SU-DHL-6 (cell line): ENCODE data around the gene SPCS2.

Experiments used
- H2AFZ ChIP-seq: fragments of 200-600 bp; sonication (generic); 2 replicates; pipeline ENCODE4 v1.6.1; 2014; ENCODE audit warnings: low read depth, mild to moderate bottlenecking, moderate library complexity, mixed read lengths, antibody characterized with exemption, low read length; ENCODE audit not compliant: severe bottlenecking
- H3F3A ChIP-seq: fragments of 200-600 bp; shearing (Covaris generic); 2 replicates; pipeline ENCODE4 v1.6.0; 2016; ENCODE audit warnings: antibody characterized with exemption, mild to moderate bottlenecking; ENCODE audit not compliant: insufficient read depth
- H3K27ac ChIP-seq: fragments of 200-600 bp; sonication (generic); 2 replicates; pipeline ENCODE4 v1.5.1; 2016; ENCODE audit warnings: low read depth, mild to moderate bottlenecking, low read length, moderate library complexity, mixed read lengths
- H3K27me3 ChIP-seq: fragments of 200-600 bp; sonication (generic), shearing (Covaris generic); 2 replicates; pipeline ENCODE4 v1.6.0; 2014; ENCODE audit warnings: mild to moderate bottlenecking, low read length
- H3K36me3 ChIP-seq: fragments of 200-600 bp; sonication (generic); 2 replicates; pipeline ENCODE4 v1.6.1; 2014; ENCODE audit warnings: mild to moderate bottlenecking, low read length, mixed read lengths
- H3K4me2 ChIP-seq: fragments of 300-600, 200-600 bp; shearing (Covaris generic), sonication (generic); 2 replicates; pipeline ENCODE4 v1.6.0; 2014; ENCODE audit warnings: low read length, low read depth, mild to moderate bottlenecking; ENCODE audit not compliant: poor library complexity, severe bottlenecking
- H3K4me3 ChIP-seq: fragments of 200-600 bp; sonication (generic); 2 replicates; pipeline ENCODE4 v1.5.1; 2014; ENCODE audit warnings: antibody characterized with exemption, low read length, mild to moderate bottlenecking, mixed read lengths; ENCODE audit not compliant: insufficient read depth, poor library complexity, severe bottlenecking
- H3K79me2 ChIP-seq: fragments of 200-600 bp; sonication (generic); 2 replicates; pipeline ENCODE4 v1.6.1; 2014; ENCODE audit warnings: mild to moderate bottlenecking, low read length, moderate library complexity; ENCODE audit not compliant: insufficient read depth
- H3K9ac ChIP-seq: fragments of 200-600 bp; sonication (generic); 2 replicates; pipeline ENCODE4 v1.7.0; 2014; ENCODE audit warnings: mild to moderate bottlenecking, low read length
- H3K9me2 ChIP-seq: fragments of 200-600 bp; sonication (generic); replicated peaks from 2 replicates; pipeline ENCODE4 v1.6.1; 2014; ENCODE audit warnings: low read length; ENCODE audit not compliant: insufficient read depth
- H3K9me3 ChIP-seq: fragments of 200-600 bp; sonication (generic); 2 replicates; pipeline ENCODE4 v1.6.1; 2014; ENCODE audit warnings: low read length, mixed read lengths; ENCODE audit not compliant: insufficient read depth
- H4K20me1 ChIP-seq: fragments of 200-600 bp; sonication (generic); 2 replicates; pipeline ENCODE4 v1.6.1; 2014; ENCODE audit warnings: low read depth, mild to moderate bottlenecking, antibody characterized with exemption, low read length, moderate library complexity, mixed read lengths
- EZH2phosphoT487 ChIP-seq: fragments of 200-600 bp; sonication (generic), shearing (Covaris generic); conservative IDR thresholded peaks from 2 replicates; pipeline ENCODE4 v1.6.1; 2018; ENCODE audit warnings: mild to moderate bottlenecking, antibody characterized with exemption, low read length, moderate library complexity, mixed read lengths
- TF ChIP-seq, protein P1 (sequence below): fragments of 200-600 bp; sonication (generic); IDR thresholded peaks from one replicate; pipeline ENCODE4 v1.5.1; 2017; ENCODE audit warnings: antibody characterized with exemption, mild to moderate bottlenecking, low read length, moderate library complexity; ENCODE audit not compliant: insufficient read depth, poor library complexity, severe bottlenecking

Gene SPCS2

DNA sequence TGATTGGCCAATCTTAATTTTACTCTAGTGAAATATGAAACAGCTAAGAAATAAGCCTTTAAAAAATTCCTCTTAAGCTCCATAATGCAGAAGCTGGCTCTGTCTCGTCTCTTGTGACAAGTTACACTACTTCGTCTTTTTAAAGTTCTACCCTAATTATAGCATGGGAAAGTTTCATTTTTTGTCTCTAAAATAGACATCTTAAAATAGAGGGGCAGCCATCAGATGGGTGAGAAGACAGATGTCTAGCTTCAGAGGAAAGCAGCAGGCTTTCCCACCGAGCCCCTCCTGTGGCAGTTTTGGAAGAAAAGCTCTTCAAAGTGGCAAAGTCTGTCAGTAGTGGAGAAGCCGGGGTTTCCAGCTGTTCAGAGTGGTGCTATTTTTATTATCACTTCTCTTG is 39.7 kb upstream of the SPCS2 start:
- no peaks in the 10 kb centered on the region for H3K9me2 ChIP-seq
- H3K27ac ChIP-seq, result no peak overlapping the region
- H3F3A ChIP-seq, result no peaks in the 10 kb centered on the region
- H4K20me1 ChIP-seq, result no peaks in the 10 kb centered on the region
- no peak overlapping the region for H3K4me3 ChIP-seq
- H3K9me3 ChIP-seq, result no peaks in the 10 kb centered on the region
- H3K9ac ChIP-seq, result no peak overlapping the region
- H3K4me2 ChIP-seq, result peak overlapping the region; percentile 5
- H2AFZ ChIP-seq, result no peak overlapping the region
- H3K36me3 ChIP-seq, result no peaks in the 10 kb centered on the region
- H3K27me3 ChIP-seq, result no peaks in the 10 kb centered on the region
- H3K79me2 ChIP-seq, result no peaks in the 10 kb centered on the region
- TF ChIP-seq, protein P1, sequence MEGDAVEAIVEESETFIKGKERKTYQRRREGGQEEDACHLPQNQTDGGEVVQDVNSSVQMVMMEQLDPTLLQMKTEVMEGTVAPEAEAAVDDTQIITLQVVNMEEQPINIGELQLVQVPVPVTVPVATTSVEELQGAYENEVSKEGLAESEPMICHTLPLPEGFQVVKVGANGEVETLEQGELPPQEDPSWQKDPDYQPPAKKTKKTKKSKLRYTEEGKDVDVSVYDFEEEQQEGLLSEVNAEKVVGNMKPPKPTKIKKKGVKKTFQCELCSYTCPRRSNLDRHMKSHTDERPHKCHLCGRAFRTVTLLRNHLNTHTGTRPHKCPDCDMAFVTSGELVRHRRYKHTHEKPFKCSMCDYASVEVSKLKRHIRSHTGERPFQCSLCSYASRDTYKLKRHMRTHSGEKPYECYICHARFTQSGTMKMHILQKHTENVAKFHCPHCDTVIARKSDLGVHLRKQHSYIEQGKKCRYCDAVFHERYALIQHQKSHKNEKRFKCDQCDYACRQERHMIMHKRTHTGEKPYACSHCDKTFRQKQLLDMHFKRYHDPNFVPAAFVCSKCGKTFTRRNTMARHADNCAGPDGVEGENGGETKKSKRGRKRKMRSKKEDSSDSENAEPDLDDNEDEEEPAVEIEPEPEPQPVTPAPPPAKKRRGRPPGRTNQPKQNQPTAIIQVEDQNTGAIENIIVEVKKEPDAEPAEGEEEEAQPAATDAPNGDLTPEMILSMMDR, result no peak
- no peak for TF ChIP-seq EZH2phosphoT487

DNA sequence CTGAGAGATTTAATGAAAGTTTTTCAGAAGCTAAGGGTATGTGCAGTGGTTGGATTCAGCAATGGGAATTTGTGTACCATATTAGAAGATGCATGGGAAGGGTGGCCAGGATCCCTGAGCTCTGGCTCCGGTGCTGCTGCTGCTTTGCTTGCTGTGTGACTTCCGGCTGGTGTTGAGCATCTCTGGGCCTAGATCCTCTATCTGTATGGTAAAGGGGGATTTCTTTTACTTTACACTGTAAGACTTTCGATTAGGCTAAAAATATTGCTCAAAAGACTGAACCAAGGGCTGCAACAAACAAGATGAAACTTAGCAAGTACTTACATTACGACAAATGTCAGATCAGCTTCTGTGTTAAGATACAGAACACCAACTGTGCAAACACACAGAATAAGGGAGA is 39.3 kb upstream of the SPCS2 start:
- Histone ChIP-seq H4K20me1 (no peaks in the 10 kb centered on the region), H3K4me3 (no peak overlapping the region), H2AFZ (no peak overlapping the region), H3K36me3 (no peaks in the 10 kb centered on the region), H3K27ac (no peak overlapping the region), H3K9me2 (no peaks in the 10 kb centered on the region), H3K4me2 (no peak overlapping the region), H3F3A (no peaks in the 10 kb centered on the region), H3K79me2 (no peaks in the 10 kb centered on the region), H3K9me3 (no peaks in the 10 kb centered on the region), H3K9ac (no peak overlapping the region), H3K27me3 (no peaks in the 10 kb centered on the region)
- TF ChIP-seq EZH2phosphoT487, result no peak
- TF ChIP-seq, protein P1, result no peak

DNA sequence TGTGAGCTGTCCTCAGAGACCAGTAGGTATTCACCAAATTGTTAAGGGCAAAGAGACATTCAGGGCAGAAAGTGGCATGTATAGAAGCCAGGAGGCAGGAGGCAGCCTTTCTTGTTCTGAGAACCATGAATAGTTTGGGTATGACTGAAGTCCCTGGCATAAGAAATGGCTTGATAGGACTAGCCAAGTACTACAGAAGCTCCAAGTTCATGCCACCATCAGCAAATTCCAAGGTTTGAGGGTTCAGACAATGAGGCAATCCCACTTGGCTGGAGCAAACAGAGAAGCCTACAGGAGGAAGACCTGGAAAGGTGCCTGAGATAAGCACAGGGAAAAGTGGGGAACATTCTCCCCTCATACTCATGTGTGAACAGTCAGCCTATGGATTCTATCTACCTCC is 25.9 kb upstream of the SPCS2 start:
- Histone ChIP-seq H3K9ac (no peak overlapping the region), H3K36me3 (no peaks in the 10 kb centered on the region; the same call in 1 of the 2 replicates), H3K9me2 (no peaks in the 10 kb centered on the region), H4K20me1 (no peaks in the 10 kb centered on the region), H3F3A (no peaks in the 10 kb centered on the region), H3K4me2 (no peak overlapping the region), H3K27ac (no peak overlapping the region), H3K9me3 (no peaks in the 10 kb centered on the region), H3K79me2 (no peaks in the 10 kb centered on the region), H2AFZ (no peak overlapping the region), H3K27me3 (no peaks in the 10 kb centered on the region), H3K4me3 (no peak overlapping the region)
- TF ChIP-seq, protein P1, result no peak
- TF ChIP-seq EZH2phosphoT487, result no peak

DNA sequence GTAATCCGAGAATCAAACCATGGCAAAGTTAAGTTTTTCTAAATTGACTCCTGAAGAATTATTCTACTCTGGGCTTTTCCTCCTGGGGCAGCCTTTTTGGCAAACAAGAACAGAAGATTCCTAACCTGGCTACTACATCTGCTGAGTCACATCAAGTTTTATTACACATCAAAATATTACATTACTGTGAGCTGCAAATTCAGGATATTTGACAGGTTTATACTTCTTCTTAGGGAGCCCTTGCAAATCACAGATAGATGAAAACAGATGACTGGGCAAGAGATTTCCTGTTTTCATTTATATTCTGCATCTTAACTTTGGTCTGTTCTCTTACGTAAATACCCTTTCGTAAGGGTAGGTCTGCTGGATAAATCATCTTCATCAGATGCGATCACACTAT is 23.8 kb upstream of the SPCS2 start:
- Histone ChIP-seq H3F3A (no peaks in the 10 kb centered on the region), H3K36me3 (no peaks in the 10 kb centered on the region), H3K4me3 (no peak overlapping the region), H3K9ac (no peak overlapping the region), H4K20me1 (no peaks in the 10 kb centered on the region), H3K27me3 (no peaks in the 10 kb centered on the region), H2AFZ (no peak overlapping the region), H3K79me2 (no peaks in the 10 kb centered on the region), H3K9me3 (no peaks in the 10 kb centered on the region), H3K4me2 (no peak overlapping the region), H3K27ac (no peak overlapping the region), H3K9me2 (no peaks in the 10 kb centered on the region)
- TF ChIP-seq, protein P1, result no peak
- TF ChIP-seq EZH2phosphoT487, result no peak
